Upper lobe of left lung (tissue), 4 donors: ENCODE results near the gene AMFR.

Experiments
- EP300 ChIP-seq, 4 donors: sonication (generic); formaldehyde crosslinking; IDR thresholded peaks; one replicate each; pipeline ENCODE4 v1.5.1; 2017; ENCODE audit warnings: antibody characterized with exemption in 4 of 4, control low read depth in 2 of 4
- POLR2A ChIP-seq, 4 donors: fragments of 450-650 bp; IDR thresholded peaks; one replicate each; pipeline ENCODE4 v1.5.1; 2016 to 2017; ENCODE audit warnings: antibody characterized with exemption in 4 of 4, mild to moderate bottlenecking in 2 of 4
- TF ChIP-seq, protein P1 (sequence below), 6 experiments: fragments of 450-650 bp in 4 of 6; fragments of 200-600 bp in 2 of 6; sonication (generic) in 2 of 6; IDR thresholded peaks; one replicate each; pipeline ENCODE4 v1.5.1; 2016 to 2019; ENCODE audit warnings: antibody characterized with exemption in 6 of 6

DNA sequence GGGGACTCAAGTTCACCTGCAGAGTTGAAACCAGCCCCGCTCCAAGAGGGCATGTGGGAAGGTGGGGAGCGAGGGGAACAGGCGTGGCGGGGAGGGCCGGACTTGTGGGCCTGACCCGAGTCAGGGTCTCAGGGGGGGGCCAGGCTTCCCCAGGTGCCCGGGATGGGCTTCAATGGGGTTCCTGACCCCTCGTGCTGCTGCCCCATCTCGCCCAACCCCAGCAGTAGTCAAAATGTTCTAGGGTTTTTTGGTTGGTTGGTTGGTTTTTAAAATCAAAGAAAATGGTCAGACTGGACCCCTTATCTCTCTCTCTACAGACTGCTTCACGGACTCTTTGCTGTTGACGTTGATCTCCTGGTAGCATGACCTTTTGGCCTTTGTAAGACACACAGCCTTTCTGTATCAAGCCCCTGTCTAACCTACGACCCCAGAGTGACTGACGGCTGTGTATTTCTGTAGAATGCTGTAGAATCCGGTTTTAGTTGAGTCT lies 69.5 kb downstream of the AMFR start:
- TF ChIP-seq POLR2A (IDR thresholded peaks at IDR 0.05) (no peak), EP300 (IDR thresholded peaks at IDR 0.05) (no peak)
- TF ChIP-seq, protein P1, sequence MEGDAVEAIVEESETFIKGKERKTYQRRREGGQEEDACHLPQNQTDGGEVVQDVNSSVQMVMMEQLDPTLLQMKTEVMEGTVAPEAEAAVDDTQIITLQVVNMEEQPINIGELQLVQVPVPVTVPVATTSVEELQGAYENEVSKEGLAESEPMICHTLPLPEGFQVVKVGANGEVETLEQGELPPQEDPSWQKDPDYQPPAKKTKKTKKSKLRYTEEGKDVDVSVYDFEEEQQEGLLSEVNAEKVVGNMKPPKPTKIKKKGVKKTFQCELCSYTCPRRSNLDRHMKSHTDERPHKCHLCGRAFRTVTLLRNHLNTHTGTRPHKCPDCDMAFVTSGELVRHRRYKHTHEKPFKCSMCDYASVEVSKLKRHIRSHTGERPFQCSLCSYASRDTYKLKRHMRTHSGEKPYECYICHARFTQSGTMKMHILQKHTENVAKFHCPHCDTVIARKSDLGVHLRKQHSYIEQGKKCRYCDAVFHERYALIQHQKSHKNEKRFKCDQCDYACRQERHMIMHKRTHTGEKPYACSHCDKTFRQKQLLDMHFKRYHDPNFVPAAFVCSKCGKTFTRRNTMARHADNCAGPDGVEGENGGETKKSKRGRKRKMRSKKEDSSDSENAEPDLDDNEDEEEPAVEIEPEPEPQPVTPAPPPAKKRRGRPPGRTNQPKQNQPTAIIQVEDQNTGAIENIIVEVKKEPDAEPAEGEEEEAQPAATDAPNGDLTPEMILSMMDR (IDR thresholded peaks at IDR 0.05): no peak
